GM18508 (cell line): ENCODE results near the gene LILRB3.
"Not testable (repeated sequence)": the region's sequence is repeated elsewhere in the genome, so short reads cannot be mapped to it uniquely, and the experiment has no call there.

Experiments
- ATAC-seq: cut with Tn5 transposase; IDR thresholded peaks from one replicate; pipeline ENCODE4 v1.9.1; 2021; ENCODE audit warnings: moderate number of reproducible peaks; ENCODE audit not compliant: insufficient read depth, unreplicated experiment

LILRB3 gene

DNA sequence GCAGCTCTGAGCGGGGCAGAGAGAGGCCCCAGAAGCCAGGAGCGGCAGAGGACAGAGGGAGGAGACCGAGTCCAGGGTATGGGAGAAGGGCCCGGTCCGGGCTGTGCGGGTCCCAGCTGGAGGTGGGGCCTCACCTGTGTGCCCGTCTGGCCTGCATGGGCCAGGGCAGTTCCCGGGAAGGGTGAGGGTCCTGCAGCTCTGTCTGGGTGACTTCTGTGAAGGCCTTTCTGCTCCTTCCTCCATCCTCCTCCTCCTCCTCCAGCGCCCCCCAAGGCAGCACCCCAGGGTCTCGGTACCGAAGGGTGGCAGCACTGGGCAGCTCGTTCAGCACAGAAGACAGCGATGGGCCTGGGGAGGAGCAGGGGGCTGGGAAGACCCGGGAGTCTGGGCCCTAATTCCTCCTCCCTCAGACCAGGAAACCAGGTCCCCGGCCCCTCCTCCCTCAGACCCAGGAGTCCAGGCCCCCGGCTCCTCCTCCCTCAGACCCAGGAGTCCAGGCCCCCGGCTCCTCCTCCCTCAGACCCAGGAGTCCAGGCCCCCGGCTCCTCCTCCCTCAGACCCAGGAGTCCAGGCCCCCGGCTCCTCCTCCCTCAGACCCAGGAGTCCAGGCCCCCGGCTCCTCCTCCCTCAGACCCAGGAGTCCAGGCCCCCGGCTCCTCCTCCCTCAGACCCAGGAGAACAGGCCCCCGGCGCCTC, 50.9 kb downstream of the LILRB3 start:
- ATAC-seq: not testable (repeated sequence)

DNA sequence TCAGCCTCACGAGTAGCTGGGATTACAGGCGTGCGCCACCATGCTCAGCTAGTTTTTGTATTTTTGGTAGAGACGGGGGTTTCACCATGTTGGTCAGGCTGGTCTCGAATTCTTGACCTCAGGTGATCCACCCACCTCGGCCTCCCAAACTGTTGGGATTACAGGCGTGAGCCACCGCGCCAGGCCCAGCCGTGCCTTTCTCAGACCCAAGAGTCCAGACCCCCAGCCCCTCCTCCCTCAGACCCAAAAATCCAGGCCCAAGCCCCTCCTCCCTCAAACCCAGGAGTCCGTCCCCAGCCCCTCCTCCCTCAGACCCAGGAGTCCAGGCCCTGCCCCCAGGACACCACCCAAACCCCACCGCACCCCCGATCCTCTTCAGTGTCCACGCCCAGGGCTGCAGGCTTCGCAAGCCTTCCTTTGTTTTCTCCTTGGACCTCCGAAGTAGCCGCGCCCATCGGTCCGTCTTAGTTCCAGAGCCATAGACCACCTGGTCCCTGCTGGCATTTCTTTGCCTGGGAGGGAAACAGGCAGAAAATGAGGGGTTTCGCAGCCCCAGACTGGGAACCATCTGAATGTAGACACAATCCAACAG, 53.6 kb downstream of the LILRB3 start:
- ATAC-seq: no peak

DNA sequence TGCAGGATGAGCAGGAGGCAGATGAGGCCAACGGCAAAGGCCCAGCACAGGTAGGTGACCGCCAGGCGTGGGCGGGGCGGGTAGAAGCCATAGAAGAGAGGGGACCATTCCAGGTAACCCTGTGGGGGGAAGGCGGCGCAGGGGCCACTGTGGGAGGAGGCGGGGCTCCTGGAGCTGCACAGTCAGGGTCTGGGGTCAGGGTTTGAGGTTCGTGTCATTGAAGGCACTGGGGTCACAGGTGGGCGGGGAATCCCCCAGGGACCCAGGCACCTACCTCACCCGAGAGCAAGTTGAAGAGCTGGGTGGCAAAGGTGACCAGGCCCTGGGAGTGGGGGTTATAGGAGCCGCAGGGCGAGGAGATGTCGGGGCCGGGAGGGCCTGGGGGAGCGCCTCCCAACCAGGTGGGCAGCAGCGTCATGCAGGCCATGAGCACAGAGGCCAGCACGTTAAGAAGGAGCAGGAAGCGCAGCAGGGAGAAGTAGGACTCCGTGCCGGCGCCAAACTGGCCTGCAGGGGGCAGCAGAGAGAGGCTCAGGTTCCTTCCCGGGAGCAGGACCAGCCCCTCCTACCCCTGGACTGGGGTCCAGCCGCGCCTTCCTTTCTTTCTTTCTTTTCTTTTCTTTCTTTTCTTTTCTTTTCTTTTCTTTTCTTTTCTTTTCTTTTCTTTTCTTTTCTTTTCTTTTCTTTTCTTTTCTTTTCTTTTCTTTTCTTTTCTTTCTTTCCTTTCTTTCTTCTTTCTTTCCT, 54.5 kb downstream of the LILRB3 start:
- no peak for ATAC-seq
